ENCODE measurements around the gene SLC25A17.

GRCh38 chr22:40862537-40862936 lies 43.4 kb upstream of the SLC25A17 start:
- no peak for TF ChIP-seq CTCF (IDR thresholded peaks at IDR 0.05)
- no peak for TF ChIP-seq EP300 (IDR thresholded peaks at IDR 0.05)
- no peak for TF ChIP-seq POLR2A (IDR thresholded peaks at IDR 0.05)
